Ishikawa (cell line): ENCODE data around the gene PIK3R4.

ENCODE experiments used
- CEBPB ChIP-seq: IDR thresholded peaks from 2 replicates; pipeline ENCODE4 v1.6.1; 2012
- CREB1 ChIP-seq: IDR thresholded peaks from 2 replicates; pipeline ENCODE4 v1.6.1; 2012; ENCODE audit warnings: low read depth
- EGR1 ChIP-seq: IDR thresholded peaks from 2 replicates; pipeline ENCODE4 v1.6.1; 2012
- EP300 ChIP-seq: IDR thresholded peaks from 2 replicates; pipeline ENCODE4 v1.6.1; 2012; ENCODE audit warnings: borderline replicate concordance
- FOXM1 ChIP-seq: IDR thresholded peaks from 2 replicates; pipeline ENCODE4 v1.6.1; 2012; ENCODE audit warnings: low read depth, borderline replicate concordance
- MAX ChIP-seq: IDR thresholded peaks from 2 replicates; pipeline ENCODE4 v1.6.1; 2012
- NFIC ChIP-seq: IDR thresholded peaks from 2 replicates; pipeline ENCODE4 v1.6.1; 2012
- RAD21 ChIP-seq: IDR thresholded peaks from 2 replicates; pipeline ENCODE4 v1.6.1; 2012; ENCODE audit warnings: low read depth
- REST ChIP-seq: IDR thresholded peaks from 2 replicates; pipeline ENCODE4 v1.6.1; 2012; ENCODE audit warnings: low read depth, mild to moderate bottlenecking
- TAF1 ChIP-seq: IDR thresholded peaks from 2 replicates; pipeline ENCODE4 v1.6.1; 2012; ENCODE audit warnings: low read depth, mild to moderate bottlenecking
- TCF12 ChIP-seq: IDR thresholded peaks from 2 replicates; pipeline ENCODE4 v1.6.1; 2012; ENCODE audit warnings: low read depth
- TEAD4 ChIP-seq: IDR thresholded peaks from 2 replicates; pipeline ENCODE4 v1.6.1; 2012
- USF1 ChIP-seq: IDR thresholded peaks from 2 replicates; pipeline ENCODE4 v1.6.1; 2012
- YY1 ChIP-seq: IDR thresholded peaks from 2 replicates; pipeline ENCODE4 v1.6.1; 2012; ENCODE audit warnings: low read depth
- ZBTB7A ChIP-seq: IDR thresholded peaks from 2 replicates; pipeline ENCODE4 v1.6.1; 2012; ENCODE audit warnings: low read depth

The PIK3R4 gene

GRCh38 chr3:130758624-130759369 is 12.2 kb upstream of the PIK3R4 start:
- no peak for TF ChIP-seq NFIC
- TF ChIP-seq TAF1, result no peak
- TF ChIP-seq EGR1, result no peak
- no peak for TF ChIP-seq FOXM1
- TF ChIP-seq TEAD4, result no peak
- TF ChIP-seq RAD21, result no peak
- TF ChIP-seq ZBTB7A, result no peak
- TF ChIP-seq TCF12, result no peak
- no peak for TF ChIP-seq YY1
- TF ChIP-seq REST, result no peak
- no peak for TF ChIP-seq MAX
- no peak for TF ChIP-seq EP300

DNA sequence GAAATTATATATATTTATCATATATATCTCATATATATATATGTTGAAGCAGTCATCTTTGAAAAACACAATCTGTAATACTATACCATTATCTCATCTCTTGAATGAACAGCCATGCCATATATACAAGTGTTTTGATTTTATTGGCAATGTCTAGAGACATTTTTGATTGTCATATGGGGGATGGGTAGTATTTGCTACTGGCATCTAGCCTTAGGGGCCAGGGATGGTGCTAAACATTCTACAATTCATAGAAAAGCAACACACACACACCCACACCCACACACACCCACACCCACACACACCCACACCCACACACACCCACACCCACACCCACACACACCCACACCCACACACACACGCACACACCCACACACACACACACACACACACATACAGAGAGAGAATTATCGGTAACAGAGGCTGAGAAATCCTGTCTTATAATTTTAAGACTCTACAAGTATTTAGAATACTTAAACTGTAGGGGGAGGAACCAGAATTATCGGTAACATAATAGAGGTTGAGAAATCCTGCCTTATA is 11.1 kb upstream of the PIK3R4 start:
- TF ChIP-seq EP300, result no peak
- TF ChIP-seq EGR1, result 0 out of 2 replicates have a peak, but pooled peaks have one; percentile 18
- TF ChIP-seq TCF12, result no peak
- TF ChIP-seq TAF1, result no peak
- TF ChIP-seq REST, result no peak

- TF ChIP-seq YY1, result no peak
- no peak for TF ChIP-seq REST
- no peak for TF ChIP-seq EGR1
- TF ChIP-seq TEAD4, result no peak
Measured at GRCh38 chr3:130755666-130756065, 9.0 kb upstream of the PIK3R4 start.

DNA sequence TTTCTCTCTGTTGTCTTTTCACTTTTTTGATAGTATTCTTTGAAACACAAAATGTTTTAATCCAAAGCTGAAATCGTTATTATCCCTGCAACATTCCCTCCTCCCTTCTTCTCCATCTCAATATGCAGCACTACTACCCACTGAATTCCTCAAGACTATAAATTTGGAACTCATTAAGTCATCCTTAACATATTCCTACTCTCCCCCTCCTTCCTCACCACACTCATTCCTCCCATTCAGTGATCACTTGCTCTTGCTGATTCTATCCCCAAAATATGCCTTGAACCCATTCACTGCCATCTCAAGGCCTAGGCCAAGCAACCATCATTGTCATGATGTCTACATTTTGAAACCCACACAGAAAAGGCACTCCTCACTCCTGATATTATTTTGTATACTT is 2.4 kb upstream of the PIK3R4 start:
- TF ChIP-seq TAF1 (no peak), NFIC (no peak), RAD21 (no peak), TEAD4 (no peak), YY1 (no peak), CREB1 (no peak), EGR1 (no peak)

GRCh38 chr3:130748467-130748861 is 1.8 kb upstream of the PIK3R4 start:
- no peak for TF ChIP-seq YY1
- TF ChIP-seq CEBPB, result no peak
- no peak for TF ChIP-seq TEAD4
- no peak for TF ChIP-seq RAD21
- TF ChIP-seq REST, result no peak
- no peak for TF ChIP-seq TAF1
- TF ChIP-seq FOXM1, result no peak
- TF ChIP-seq TCF12, result no peak
- no peak for TF ChIP-seq USF1
- no peak for TF ChIP-seq CREB1
- no peak for TF ChIP-seq NFIC
- no peak for TF ChIP-seq EP300
- TF ChIP-seq EGR1, result no peak
